Raji (cell line): Measurements from ENCODE around the gene TXLNA.

Source experiments
- POLR2A ChIP-seq: IDR thresholded peaks from 2 replicates; pipeline ENCODE4 v1.6.1; 2011; ENCODE audit warnings: low read depth, low read length, control low read depth; ENCODE audit not compliant: insufficient read depth

Gene TXLNA

GRCh38 chr1:32223683-32224082 lies 44.2 kb downstream of the TXLNA start:
- no peak for TF ChIP-seq POLR2A

DNA sequence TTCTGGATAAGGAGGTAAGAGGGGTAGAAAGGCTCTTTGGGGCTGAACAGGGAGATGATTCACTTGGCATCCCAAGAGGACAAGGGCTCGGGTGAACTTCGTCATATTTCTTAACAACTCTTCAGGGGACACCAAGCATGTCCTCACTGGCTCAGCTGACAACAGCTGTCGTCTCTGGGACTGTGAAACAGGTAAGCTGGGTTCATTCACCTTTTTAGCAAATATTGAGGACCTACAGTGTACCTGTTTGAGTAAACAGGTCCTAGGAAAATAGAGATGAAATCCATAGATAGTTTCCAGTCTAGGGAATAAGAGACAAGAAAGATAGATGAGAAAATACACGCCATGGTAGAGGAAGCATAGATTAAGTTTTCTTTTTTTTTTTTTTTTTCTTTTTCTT lies 44.8 kb downstream of the TXLNA start:
- no peak for TF ChIP-seq POLR2A

DNA sequence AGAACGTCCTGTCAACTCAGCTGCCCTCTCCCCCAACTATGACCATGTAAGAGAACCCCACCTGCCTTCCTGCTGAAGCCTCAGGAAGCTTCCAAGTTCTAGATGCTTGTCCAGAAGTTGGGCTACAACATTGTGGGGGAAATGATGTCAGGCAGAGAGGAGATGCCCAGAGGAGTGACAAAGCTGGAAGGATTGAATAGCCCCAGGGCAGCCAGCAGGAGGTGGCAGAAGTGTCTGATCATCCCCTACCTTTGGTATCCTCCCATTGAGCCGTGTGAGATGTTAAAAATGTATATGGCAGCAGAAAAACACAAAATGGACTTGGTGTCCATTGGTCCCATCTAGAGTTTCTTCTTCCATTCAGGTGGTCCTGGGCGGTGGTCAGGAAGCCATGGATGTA lies 49.3 kb downstream of the TXLNA start:
- TF ChIP-seq POLR2A = no peak

DNA sequence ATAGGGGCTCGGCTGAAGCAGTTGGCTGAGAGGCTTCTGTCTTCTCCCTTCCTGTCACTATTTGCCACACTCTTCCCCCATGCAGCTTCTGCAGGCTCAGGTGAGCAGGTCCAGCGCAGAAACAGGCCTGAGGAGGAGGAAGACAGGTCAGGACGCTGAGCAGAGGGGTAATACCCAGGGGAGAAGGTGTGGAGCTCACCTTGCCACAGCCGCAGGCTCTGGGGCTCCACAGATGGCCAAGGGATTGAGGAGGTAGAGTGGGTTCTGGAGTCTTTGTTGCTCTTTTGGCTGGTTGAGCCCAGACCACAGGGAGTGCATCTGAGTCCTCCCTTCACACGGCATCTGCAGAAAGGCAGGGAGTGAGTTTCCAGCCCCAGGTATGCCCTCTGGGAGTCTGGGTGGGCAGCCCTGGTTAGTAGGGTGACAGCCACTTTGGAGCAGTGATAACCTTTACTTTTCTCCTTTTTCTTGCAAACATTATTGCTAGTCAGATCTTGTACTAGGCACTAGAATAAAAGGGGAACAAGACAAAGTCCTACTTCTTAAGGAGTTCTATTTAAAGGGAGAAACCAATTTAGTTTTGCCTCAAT lies 52.5 kb downstream of the TXLNA start:
- no peak for TF ChIP-seq POLR2A

DNA sequence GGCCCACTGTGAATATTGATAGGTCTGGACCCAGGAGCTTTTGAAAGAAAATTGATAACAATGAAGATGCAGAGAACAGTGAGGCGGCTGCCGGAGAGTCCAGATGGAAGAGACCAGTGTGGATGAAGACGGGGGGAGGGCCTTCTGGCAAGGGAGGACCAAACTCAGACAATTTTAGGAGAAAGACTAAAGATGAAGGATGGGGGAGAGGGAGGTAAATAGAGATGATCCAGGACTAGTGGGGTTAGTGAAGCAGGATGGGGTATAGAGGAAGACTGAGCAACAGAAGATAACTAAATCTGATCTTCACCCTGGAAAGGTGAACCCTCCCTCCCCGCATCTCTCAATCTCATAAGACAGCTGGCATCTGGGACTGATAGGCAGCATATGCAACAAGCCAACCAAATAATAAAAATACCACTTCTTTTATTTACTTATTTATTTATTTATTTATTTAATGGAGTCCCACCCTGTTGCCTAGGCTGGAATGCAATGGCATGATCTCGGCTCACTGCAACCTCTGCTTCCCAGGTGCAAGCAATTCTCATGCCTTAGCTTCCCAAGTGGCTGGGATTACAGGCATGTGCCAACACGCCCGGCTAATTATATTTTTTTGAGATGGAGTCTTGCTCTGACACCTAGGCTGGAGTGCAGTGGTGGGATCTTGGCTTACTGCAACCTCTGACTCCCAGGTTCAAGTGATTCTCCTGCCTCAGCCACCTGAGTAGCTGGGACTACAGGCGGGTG lies 53.3 kb downstream of the TXLNA start:
- TF ChIP-seq POLR2A = no peak

DNA sequence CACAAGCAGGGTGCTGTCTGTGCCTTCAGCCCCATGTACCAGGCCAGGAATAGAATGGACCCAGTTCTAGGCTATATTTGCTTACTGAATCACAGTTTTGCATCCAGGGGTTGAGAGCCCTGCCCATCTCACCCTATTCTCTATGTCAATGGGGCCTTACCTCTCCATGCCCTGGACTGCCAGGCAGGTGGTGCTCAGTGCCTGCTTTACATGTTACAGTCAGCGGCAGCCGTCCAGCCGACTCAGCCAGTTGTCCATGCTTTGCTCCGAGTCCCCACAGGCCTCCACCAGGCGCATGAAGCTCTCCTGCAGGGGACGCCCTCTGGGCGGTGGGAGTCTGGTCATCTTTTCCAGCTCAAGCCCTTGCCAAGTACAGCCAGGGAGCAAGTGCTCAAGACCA lies 55.3 kb downstream of the TXLNA start:
- TF ChIP-seq POLR2A = no peak

- no peak for TF ChIP-seq POLR2A
These were observed 59.9 kb downstream of the TXLNA start for GRCh38 chr1:32239337-32239736.

DNA sequence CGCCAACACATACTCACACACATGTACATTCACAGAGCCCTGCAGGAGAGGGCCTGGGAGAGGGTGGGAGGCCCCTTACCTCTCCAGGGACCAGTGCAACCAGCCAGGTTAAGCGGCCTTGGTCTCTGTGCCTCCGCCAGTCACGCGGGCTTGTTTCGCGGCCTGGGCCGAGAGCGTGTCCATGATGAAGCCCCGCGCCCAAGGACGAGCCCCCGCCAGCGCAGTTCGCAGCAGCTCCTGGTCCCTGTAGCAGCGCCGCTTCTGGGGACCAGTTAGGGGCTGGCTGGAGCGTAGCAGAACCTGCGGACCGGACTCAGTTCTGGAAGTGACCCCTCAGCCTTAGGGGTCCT lies 60.3 kb downstream of the TXLNA start:
- no peak for TF ChIP-seq POLR2A

GRCh38 chr1:32240140-32240951 lies 60.9 kb downstream of the TXLNA start:
- TF ChIP-seq POLR2A = peak; percentile 50

DNA sequence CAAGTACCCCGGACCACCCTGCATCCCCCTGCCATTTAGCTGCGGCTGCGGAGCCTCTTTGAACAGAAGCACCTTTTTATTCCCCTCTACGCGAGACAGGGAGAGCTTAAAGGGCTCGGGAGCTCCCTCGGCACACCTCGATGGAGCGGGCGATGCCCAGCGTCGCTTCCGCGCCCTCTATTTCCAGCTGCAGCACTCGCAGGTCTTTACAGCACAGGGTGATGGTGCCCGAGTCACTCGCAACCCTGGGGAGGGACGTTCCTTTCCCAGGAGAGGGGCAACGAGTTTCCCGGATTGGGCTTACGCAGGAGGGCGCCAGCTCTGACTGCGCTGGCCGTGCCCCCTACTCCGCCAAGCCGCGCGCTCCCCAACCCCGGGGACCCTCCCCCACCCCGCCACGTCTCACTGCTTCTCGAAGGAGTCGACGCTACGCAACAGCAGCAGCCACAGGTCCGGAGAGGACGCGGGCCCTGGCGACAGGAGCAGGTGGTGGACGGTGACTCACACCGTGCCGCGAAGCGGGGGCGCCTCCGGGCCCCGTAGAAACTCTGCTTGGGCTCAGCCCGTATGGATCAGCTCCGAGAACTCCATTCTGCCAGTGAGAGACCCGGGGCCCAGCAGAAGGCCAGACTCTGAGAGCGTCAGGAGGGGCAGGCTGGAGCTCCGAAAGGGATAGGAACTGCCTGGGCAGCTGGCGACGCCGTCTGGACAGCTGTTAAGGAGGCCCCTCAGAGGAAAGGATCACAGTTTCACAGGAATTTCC lies 61.7 kb downstream of the TXLNA start:
- no peak for TF ChIP-seq POLR2A

DNA sequence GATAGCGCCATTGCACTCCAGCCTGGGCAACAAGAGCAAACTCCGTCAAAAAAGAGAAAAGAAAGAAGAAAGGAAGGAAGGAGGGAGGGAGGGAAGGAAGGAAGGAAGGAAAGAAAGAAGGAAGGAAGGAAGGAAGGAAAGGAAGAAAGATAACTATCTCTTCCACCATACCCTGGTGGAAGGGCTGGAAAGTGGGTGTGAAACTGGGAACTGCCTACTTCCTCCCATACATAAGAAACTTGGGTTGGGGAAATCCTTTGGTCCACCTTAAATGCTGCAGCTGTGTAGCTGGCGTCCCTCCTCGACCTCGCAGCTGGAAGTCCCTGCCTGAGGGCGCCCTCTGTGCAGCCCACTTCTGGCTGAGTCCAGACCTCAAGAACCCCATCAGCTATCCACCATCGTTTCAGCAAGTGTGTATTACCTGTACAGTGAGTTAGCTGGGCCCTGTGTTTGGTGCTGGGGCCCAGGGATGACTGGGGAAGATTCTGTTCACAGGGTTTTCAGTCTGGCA lies 62.9 kb downstream of the TXLNA start:
- no peak for TF ChIP-seq POLR2A

- TF ChIP-seq POLR2A = no peak
These were observed 67.4 kb downstream of the TXLNA start, which contains the start of gene FAM167B for GRCh38 chr1:32246888-32247273. FAM167B (plus strand) TSS chr1:32247222; CDS start chr1:32247422, 200 bp downstream.

GRCh38 chr1:32247452-32247851 lies 68.0 kb downstream of the TXLNA start:
- TF ChIP-seq POLR2A = no peak
